ENCODE data around the gene ITPKB.
A peak's percentile ranks its signal among the peaks of the same experiment; 100 is the strongest.
"Not testable (repeated sequence)": the region's sequence is repeated elsewhere in the genome, so short reads cannot be mapped to it uniquely, and the experiment has no call there.

ITPKB gene

GRCh38 chr1:226603858-226604559, 135.1 kb downstream of the ITPKB start:
- DNase-seq (ENCODE audit: low spot score) (no peak), FAIRE-seq (no peak)

- FAIRE-seq (no peak), DNase-seq (ENCODE audit: low spot score) (no peak)
Observed at GRCh38 chr1:226603022-226603857, 135.8 kb downstream of the ITPKB start.

- DNase-seq (ENCODE audit: low spot score) = no peak
- no peak for FAIRE-seq
Observed at GRCh38 chr1:226602186-226603021, 136.7 kb downstream of the ITPKB start.

- DNase-seq (ENCODE audit: low spot score) = no peak
- no peak for FAIRE-seq
Observed at GRCh38 chr1:226601456-226601855, 137.6 kb downstream of the ITPKB start.

DNA sequence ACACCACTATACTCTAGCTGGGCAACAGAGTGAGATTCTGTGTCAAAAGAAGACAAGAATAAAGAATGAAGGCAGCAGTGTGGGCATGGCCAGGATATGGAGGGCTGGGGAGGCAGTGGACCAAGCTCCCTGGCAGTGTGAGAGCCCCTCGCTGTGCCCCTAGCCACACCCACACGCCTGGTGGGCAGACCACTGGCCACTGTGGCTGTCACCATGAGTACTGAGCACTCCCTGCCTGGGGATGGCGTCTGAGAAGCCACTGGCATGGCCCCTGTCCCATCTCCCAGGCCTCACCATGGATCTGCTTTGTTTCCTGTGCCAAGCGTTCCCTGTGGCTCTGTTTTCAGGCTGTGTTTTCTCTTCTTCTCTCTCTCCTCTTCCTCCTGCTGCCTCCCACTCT, 138.8 kb downstream of the ITPKB start:
- DNase-seq (ENCODE audit: low spot score) = no peak
- FAIRE-seq = no peak

GRCh38 chr1:226599636-226600238, 139.3 kb downstream of the ITPKB start:
- no peak for DNase-seq (ENCODE audit: low spot score)
- FAIRE-seq = no peak

DNA sequence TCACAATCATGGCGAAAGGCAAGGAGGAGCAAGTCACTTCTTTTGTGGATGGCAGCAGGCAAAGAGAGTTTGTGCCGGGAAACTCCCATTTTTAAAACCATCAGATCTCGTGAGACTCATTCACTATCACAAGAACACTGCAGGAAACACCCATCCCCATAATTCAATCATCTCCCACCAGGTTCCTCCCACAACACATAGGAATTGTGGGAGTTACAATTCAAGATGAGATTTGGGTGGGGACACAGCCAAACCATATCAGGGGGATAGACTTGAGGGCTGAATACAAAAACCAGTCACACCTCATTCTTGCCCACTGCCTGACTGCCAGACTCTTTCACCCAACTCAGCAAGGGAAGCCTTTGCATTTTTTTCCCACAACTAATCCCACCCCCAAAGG, 140.1 kb downstream of the ITPKB start:
- not testable (repeated sequence) for FAIRE-seq; DNase-seq (ENCODE audit: low spot score)

DNA sequence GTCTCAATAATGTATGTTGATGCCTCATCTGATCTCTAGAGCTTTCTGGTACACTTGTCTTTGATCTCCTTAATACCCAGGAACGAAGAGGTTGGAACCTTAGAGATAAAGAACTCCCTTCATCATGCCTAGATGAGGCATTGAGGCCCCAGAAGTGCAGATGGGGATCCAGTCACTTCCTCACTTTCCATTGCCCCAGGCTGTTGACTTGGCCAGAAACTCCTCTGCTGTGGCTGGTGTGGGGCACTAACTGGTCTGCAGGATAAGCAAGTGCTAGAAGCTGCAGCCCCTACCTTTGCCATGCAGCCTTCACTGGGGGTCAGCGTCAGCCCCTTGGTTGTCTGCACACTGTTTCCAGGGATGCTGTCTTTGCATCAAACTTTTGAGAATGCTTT, 140.6 kb downstream of the ITPKB start:
- DNase-seq (ENCODE audit: low spot score) (no peak), FAIRE-seq (no peak)

GRCh38 chr1:226597616-226598454, 141.2 kb downstream of the ITPKB start:
- no peak for DNase-seq (ENCODE audit: low spot score)
- no peak for FAIRE-seq

DNA sequence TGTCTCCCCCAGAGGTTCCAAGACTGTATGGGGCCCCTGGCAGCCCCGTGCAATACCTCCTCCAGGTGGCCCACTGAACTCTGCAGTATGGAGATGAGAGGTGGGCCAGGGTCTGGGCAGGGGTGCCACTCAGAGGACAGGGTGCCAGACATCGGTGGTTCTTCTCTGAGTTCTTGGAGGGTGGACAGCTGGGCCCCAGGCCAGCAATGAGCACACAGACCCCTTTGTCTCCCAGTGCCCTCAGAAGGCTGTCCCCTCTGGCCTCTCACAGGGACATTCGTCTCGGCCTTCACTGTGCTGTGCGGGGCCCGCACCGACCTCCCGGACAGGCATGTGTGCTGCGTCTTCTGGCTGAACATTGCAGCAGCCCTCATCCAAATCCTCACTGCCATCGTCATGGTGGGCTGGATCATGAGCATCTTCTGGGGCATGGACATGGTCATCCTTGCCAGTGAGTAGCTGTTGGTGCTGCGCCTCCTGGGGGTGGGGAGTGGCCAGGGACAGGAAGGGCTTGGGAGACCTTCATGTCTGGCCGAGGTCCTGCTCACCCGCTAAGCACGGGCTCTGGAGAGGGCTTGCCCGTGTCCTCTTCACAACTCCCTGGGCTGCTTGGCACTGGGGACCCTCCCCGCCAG, 142.4 kb downstream of the ITPKB start:
- FAIRE-seq (no peak), DNase-seq (ENCODE audit: low spot score) (no peak)

GRCh38 chr1:226593541-226593940, 145.5 kb downstream of the ITPKB start:
- DNase-seq (ENCODE audit: low spot score) = no peak
- no peak for FAIRE-seq

- FAIRE-seq = no peak
- DNase-seq (ENCODE audit: low spot score) = no peak
Observed at GRCh38 chr1:226590614-226591013, 148.5 kb downstream of the ITPKB start.

GRCh38 chr1:226589008-226589733, 149.9 kb downstream of the ITPKB start:
- DNase-seq (ENCODE audit: low spot score) (no peak), FAIRE-seq (no peak)

GRCh38 chr1:226588484-226588883, 150.6 kb downstream of the ITPKB start:
- FAIRE-seq = no peak
- no peak for DNase-seq (ENCODE audit: low spot score)

DNA sequence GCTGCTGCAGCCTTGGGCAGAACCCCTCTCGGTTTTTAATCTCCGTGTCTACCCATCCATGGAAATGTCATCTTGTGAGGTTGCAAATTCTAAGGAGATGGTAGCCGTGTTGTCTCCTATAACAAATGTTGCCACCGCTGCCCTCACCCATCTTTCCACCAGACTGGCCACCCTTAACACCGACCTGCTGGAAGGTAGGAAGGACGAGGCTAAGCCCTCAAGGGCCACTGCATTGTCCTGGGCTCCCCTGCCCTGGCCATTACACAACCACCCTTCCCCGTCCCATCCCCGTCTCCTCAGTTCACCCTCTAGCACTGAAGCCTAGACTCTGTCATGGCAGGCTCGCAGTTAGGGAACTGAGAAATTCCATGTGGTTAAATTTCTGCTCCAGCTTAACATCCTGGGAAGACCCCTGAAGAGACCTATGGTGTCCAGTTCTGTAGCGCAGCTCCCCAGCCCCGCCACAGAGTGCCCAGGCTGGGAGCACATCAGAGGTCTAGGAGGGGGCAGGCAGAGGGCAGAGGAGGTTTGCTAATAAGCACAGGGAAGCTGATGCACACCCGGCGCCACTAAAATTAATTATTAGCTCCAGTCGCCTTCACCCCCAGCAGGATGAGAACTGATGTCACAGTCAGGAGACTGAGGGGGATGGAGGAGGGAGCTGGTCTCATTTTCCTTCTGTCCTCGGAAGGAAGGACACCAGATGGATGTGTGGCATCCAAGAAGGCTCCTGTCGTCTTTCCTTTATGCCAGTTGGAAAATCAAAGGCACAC, 152.2 kb downstream of the ITPKB start:
- peak; percentile 78 for DNase-seq (ENCODE audit: low spot score)
- FAIRE-seq = peak; percentile 62

DNA sequence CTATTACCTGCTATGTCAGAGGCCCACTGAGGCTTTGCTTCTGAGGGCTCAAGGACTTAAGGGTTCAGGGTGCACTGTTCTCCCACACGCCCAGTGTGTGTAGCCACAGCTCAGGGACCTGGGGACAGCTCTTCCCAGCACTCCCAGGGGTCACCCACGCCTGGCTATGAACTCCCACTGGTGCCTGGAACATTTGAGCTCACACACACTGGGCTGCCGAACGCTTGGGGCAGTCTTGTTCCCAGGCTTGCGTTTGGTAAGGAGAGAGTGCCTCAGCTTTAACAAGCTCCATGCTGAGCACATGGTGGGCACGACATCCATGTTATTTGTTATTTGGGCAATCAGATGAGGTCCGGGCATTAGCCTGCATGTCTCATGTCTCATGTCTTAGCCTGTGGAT, 153.0 kb downstream of the ITPKB start:
- DNase-seq (ENCODE audit: low spot score) (no peak), FAIRE-seq (no peak)

DNA sequence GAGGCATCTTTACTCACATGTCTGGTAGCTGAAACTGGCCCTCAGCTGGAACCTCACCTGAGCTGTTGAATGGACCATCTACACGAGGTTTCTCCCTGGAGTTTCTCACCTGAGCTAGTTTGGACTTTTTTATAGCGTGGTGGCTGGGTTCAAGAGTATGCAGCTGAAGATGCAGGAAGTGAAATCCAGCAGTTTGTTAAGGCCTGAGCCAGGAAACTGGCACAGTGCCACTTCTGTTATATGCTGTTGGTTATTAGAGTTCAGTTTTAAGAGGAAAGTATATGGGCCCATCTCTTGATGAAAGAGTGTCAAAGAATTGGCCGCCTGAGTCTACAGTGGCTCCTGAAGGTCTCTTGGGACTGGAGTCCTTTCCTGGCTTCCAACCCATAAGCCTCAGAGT, 154.9 kb downstream of the ITPKB start:
- DNase-seq (ENCODE audit: low spot score) = no peak
- FAIRE-seq = no peak

DNA sequence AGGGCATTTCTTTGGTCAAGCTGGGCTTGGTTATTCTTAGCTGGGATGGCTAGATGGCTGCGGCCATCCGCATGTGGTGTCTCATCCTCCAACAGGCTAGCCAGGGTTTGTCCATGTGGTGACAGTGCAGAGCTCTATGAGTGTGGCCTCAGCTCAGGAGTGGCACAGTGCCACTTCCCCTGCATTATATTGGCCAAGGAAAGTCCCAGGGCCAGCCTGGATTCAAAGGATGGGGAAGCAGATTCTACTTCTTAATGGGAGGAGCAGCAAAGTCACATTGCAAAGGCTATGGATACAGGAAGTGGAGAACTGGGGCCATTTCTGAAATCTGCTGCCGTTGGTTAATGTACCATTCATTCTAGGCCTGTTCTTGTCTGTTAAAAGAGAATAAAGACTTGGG, 156.1 kb downstream of the ITPKB start:
- DNase-seq (ENCODE audit: low spot score) (no peak), FAIRE-seq (no peak)

Measured in RCC 7860 (cell line).